HFFc6 (cell line): ENCODE results near the gene RCBTB1. TPM values are rescaled to one million over a fixed set of nuclear protein-coding genes. Genes with fewer than 3 reads are reported as not detected.
"Not testable (repeated sequence)": the region's sequence is repeated elsewhere in the genome, so short reads cannot be mapped to it uniquely, and the experiment has no call there.

Experiments used
- DNase-seq: peaks from one replicate; pipeline ENCODE4 v3.0.0-alpha.2; 2018
- H3K27ac Mint-ChIP-seq: 2 replicates; pipeline ENCODE4 v1.8.0; 2020; ENCODE audit warnings: mild to moderate bottlenecking, mixed read lengths
- H3K27me3 Mint-ChIP-seq: 2 replicates; pipeline ENCODE4 v1.8.0; 2021; ENCODE audit warnings: mild to moderate bottlenecking, moderate library complexity, mixed read lengths; ENCODE audit not compliant: insufficient read depth
- H3K36me3 Mint-ChIP-seq: 2 replicates; pipeline ENCODE4 v1.8.0; 2021; ENCODE audit warnings: low read depth, mixed read lengths
- H3K4me1 Mint-ChIP-seq: 2 replicates; pipeline ENCODE4 v1.8.0; 2020; ENCODE audit warnings: low read depth, mixed read lengths
- H3K4me3 Mint-ChIP-seq: 2 replicates; pipeline ENCODE4 v1.8.0; 2020; ENCODE audit warnings: mild to moderate bottlenecking, moderate library complexity, mixed read lengths
- H3K9me3 Mint-ChIP-seq: 2 replicates; pipeline ENCODE4 v1.8.0; 2020; ENCODE audit warnings: mild to moderate bottlenecking, mixed read lengths
- CTCF ChIP-seq: fragments of 200-600 bp; sonication (generic); IDR thresholded peaks from 2 replicates; pipeline ENCODE4 v1.5.0; 2021; ENCODE audit warnings: antibody characterized with exemption, mild to moderate bottlenecking
- total RNA-seq, 6 experiments: library from RNA; stranded (reverse); fragmentation: NEBNext Ultra II Directional; extraction: Animal tissue kit (Norgen Biotek cat#: 25700); gene quantifications; 2 replicates in 1 of 6; 3 replicates in 5 of 6; pipeline ENCODE4 v1.2.3, GENCODE V29; 2021

Gene RCBTB1
- total RNA-seq, 6 experiments from 2014 or later = 13.3 to 17.4 (median 15.6) TPM

DNA sequence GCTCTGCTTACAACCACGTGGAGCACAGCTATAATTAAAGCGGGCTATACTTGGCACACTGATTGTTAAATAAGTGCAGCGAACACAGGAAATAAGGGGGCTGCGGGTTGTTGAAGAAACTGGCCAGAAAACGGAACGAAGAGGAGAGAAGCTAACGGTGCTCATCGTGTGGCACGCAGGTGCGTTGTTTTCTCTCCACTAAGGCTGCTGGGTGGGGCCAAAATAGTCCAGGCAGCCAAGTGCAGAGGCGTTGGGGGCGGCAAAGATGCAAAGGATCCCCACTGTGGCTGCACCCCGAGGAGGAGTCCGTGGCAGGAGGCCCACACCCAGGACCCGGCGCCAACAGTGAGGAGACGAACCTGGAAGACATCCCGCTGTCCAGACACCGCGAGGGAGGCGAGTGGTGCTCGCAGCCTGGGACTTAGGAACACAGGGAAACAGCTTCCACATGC is 34.8 kb upstream of the RCBTB1 start:
- H3K4me1 Mint-ChIP-seq = peaks cover 21% of the 10 kb centered on the region
- no peak for DNase-seq
- no peaks in the 10 kb centered on the region for H3K36me3 Mint-ChIP-seq
- H3K4me3 Mint-ChIP-seq = peak overlapping the region; percentile 86
- no peak for TF ChIP-seq CTCF
- no peaks in the 10 kb centered on the region for H3K9me3 Mint-ChIP-seq
- peaks cover 11% of the 10 kb centered on the region for H3K27me3 Mint-ChIP-seq
- H3K27ac Mint-ChIP-seq = no peak overlapping the region

GRCh38 chr13:49616676-49617065 is 31.3 kb upstream of the RCBTB1 start:
- H3K27me3 Mint-ChIP-seq = peaks cover 2% of the 10 kb centered on the region
- no peaks in the 10 kb centered on the region for H3K36me3 Mint-ChIP-seq
- peaks cover 4% of the 10 kb centered on the region; the same call in 1 of the 2 replicates for H3K9me3 Mint-ChIP-seq
- H3K4me3 Mint-ChIP-seq = no peak overlapping the region
- peaks cover 21% of the 10 kb centered on the region for H3K4me1 Mint-ChIP-seq
- TF ChIP-seq CTCF = no peak
- DNase-seq = no peak
- H3K27ac Mint-ChIP-seq = peak overlapping the region; percentile 42; the same call in 1 of the 2 replicates

DNA sequence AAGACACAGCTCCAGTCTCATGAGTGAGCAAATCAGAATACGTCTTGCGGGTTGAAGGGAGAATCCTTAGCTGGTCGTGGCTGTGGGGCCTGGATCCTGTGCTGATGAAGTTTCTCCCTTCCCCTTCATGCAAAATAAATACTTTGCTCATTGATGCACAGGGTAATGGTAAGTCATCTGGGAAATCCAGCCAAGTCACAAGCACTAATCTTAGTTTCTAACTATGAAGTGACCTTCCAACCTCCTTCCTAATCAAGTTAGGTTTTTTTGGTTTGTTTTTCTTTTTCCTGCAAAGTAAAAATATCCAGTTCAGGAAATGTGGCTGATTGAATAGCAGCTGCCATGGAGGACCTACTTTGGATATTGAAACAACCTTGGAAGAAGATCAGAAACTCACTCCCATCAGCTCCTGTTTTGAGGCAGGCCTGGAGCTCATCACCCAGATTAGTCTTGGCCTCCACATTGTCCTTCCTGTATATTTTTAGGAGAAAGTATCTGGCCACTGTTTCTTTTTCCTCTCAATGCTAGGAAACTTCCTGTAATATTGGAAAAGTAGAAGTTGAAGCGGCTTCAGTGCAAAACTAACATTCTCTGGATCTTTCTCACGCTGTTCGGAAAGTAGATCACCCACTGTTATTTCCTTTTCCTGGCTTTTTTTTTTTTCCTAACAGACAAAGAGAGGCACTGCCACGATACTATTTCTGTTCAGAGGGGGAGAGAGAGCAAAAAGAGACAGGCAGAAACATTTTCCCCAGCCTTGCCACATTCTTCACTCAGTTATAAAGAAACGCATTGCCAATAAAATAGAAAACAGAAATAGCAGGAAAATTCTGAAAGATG is 30.7 kb upstream of the RCBTB1 start:
- Mint-ChIP-seq H3K36me3 (no peaks in the 10 kb centered on the region), H3K9me3 (peaks cover 4% of the 10 kb centered on the region; the same call in 1 of the 2 replicates), H3K27me3 (peaks cover 2% of the 10 kb centered on the region), H3K4me3 (no peak overlapping the region), H3K27ac (peak overlapping the region; percentile 20; the same call in 1 of the 2 replicates), H3K4me1 (peaks cover 21% of the 10 kb centered on the region)
- no peak for DNase-seq
- no peak for TF ChIP-seq CTCF

DNA sequence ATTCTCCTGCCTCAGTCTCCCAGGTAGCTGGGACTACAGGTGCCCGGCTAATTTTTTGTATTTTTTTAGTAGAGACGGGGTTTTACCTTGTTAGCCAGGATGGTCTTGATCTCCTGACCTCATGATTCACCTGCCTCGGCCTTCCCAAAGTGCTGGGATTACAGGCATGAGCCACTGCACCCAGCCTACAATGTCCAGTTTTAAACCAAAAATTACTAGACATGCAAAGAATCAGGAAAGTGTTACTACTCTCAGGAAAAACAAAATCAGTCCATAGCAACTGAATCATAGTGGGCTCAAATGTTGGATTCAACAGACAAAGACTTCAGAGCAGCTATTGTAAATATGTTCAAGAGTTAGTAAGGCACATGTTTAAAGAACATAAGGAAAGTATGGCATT is 26.7 kb upstream of the RCBTB1 start:
- not testable (repeated sequence) for H3K27ac Mint-ChIP-seq, H3K36me3 Mint-ChIP-seq, H3K4me3 Mint-ChIP-seq, H3K9me3 Mint-ChIP-seq, H3K27me3 Mint-ChIP-seq, DNase-seq
- H3K4me1 Mint-ChIP-seq = peaks cover 14% of the 10 kb centered on the region; the same call in 1 of the 2 replicates

GRCh38 chr13:49610176-49610575 is 24.8 kb upstream of the RCBTB1 start:
- no peak overlapping the region for H3K4me3 Mint-ChIP-seq
- H3K9me3 Mint-ChIP-seq = peaks cover 4% of the 10 kb centered on the region; the same call in 1 of the 2 replicates
- no peaks in the 10 kb centered on the region for H3K4me1 Mint-ChIP-seq
- no peaks in the 10 kb centered on the region for H3K36me3 Mint-ChIP-seq
- TF ChIP-seq CTCF = no peak
- H3K27me3 Mint-ChIP-seq = no peaks in the 10 kb centered on the region; the same call in 1 of the 2 replicates
- no peak for DNase-seq
- H3K27ac Mint-ChIP-seq = no peak overlapping the region

- Mint-ChIP-seq H3K27me3 (peaks cover 6% of the 10 kb centered on the region), H3K27ac (no peak overlapping the region), H3K4me3 (no peak overlapping the region), H3K4me1 (peaks cover 13% of the 10 kb centered on the region), H3K36me3 (no peaks in the 10 kb centered on the region), H3K9me3 (peaks cover 4% of the 10 kb centered on the region; the same call in 1 of the 2 replicates)
- TF ChIP-seq CTCF = no peak
- no peak for DNase-seq
Observed at GRCh38 chr13:49608651-49609331, 23.4 kb upstream of the RCBTB1 start.
